Endodermal cell (in vitro differentiated cells): ENCODE results near the gene IPO11. TPM values are rescaled to one million over a fixed set of nuclear protein-coding genes. Genes with fewer than 3 reads are reported as not detected.
"Not testable (repeated sequence)": the region's sequence is repeated elsewhere in the genome, so short reads cannot be mapped to it uniquely, and the experiment has no call there.

Experiments
- DNase-seq: peaks from one replicate; pipeline ENCODE4 v3.0.0-alpha.2; 2017
- H3K27ac ChIP-seq: 2 replicates; pipeline ENCODE4 v1.5.1; 2013; ENCODE audit warnings: mild to moderate bottlenecking, low read depth, low read length, moderate library complexity
- H3K27me3 ChIP-seq: 2 replicates; pipeline ENCODE4 v1.6.1; 2013; ENCODE audit warnings: mild to moderate bottlenecking, low read length, moderate library complexity; ENCODE audit not compliant: insufficient read depth, control insufficient read depth, poor library complexity, severe bottlenecking
- H3K36me3 ChIP-seq: 2 replicates; pipeline ENCODE4 v1.7.0; 2013; ENCODE audit warnings: mild to moderate bottlenecking, low read length, moderate library complexity; ENCODE audit not compliant: control insufficient read depth, insufficient read depth
- H3K4me1 ChIP-seq: one replicate; pipeline ENCODE4 v1.7.0; 2013; ENCODE audit warnings: low read length; ENCODE audit not compliant: control insufficient read depth, insufficient read depth
- H3K4me3 ChIP-seq: 2 replicates; pipeline ENCODE4 v1.5.1; 2013; ENCODE audit warnings: mild to moderate bottlenecking, low read length, moderate library complexity
- H3K9ac ChIP-seq: 2 replicates; pipeline ENCODE4 v1.6.1; 2013; ENCODE audit warnings: mild to moderate bottlenecking, low read length, moderate library complexity; ENCODE audit not compliant: poor library complexity, severe bottlenecking; ENCODE audit errors: extremely low read depth
- H3K9me3 ChIP-seq: 2 replicates; pipeline ENCODE4 v1.6.1; 2013; ENCODE audit warnings: mild to moderate bottlenecking, low read length, moderate library complexity; ENCODE audit not compliant: control insufficient read depth
- H3K27ac Mint-ChIP-seq: 2 replicates; pipeline ENCODE4 v1.8.0; 2020; ENCODE audit warnings: mixed read lengths
- H3K27me3 Mint-ChIP-seq: 2 replicates; pipeline ENCODE4 v1.8.0; 2021; ENCODE audit warnings: mild to moderate bottlenecking, mixed read lengths; ENCODE audit not compliant: insufficient read depth
- H3K36me3 Mint-ChIP-seq: 2 replicates; pipeline ENCODE4 v1.8.0; 2020; ENCODE audit warnings: low read depth, mixed read lengths
- H3K4me1 Mint-ChIP-seq: 2 replicates; pipeline ENCODE4 v1.8.0; 2020; ENCODE audit warnings: mixed read lengths
- H3K4me3 Mint-ChIP-seq: 2 replicates; pipeline ENCODE4 v1.8.0; 2020; ENCODE audit warnings: mild to moderate bottlenecking, moderate library complexity, mixed read lengths
- H3K9me3 Mint-ChIP-seq: 2 replicates; pipeline ENCODE4 v1.8.0; 2020; ENCODE audit warnings: mild to moderate bottlenecking, mixed read lengths
- WGBS, 2 experiments: methylation state at CpG; one replicate each; pipeline versions ENCODE4 v1.1.5 to v1.1.7; 2013; ENCODE audit warnings: missing lambda C conversion rate in 2 of 2, mixed read lengths in 1 of 2; ENCODE audit not compliant: insufficient coverage in 1 of 2, insufficient read length in 1 of 2; 5-methylcytosine and 5-hydroxymethylcytosine counted together
- total RNA-seq, 2 donors: library from RNA; stranded (reverse); fragmentation: NEBNext Ultra II Directional in 1 of 2; extraction: Animal tissue kit (Norgen Biotek cat#: 25700) in 1 of 2; gene quantifications; 2 replicates in 1 of 2; 3 replicates in 1 of 2; pipeline ENCODE4 v1.2.1, GENCODE V29; 2021
- TF ChIP-seq, protein P1 (sequence below): fragments of 200-600 bp; sonication (generic); conservative IDR thresholded peaks from 2 replicates; pipeline ENCODE4 v1.5.0; 2021; ENCODE audit warnings: antibody characterized with exemption, mild to moderate bottlenecking

IPO11 gene
- total RNA-seq, 2 donors from 2014 or later: 51.6 to 55.8 TPM

DNA sequence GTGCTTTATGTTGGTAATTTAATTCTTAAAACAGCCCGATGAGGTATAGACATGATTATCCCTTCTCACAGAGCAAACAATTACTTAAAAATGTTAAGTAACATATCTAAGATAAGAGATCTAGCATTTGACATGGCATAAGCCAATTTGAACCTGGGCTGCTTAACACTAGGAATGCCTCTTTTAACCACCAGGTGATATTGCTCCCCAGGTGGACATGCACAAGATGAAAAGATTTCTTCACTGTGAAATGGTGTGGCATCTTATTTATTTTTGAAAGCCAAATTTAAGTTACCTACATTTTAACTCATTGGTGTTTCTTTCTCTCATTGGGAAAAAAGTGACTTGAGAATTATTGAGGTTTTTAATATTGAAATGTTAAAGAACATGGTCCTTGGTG is 150.3 kb downstream of the IPO11 start:
- Mint-ChIP-seq H3K4me1 (peaks cover 6% of the 10 kb centered on the region), H3K36me3 (peaks cover 41% of the 10 kb centered on the region), H3K4me3 (no peak overlapping the region), H3K27ac (no peak overlapping the region), H3K27me3 (no peaks in the 10 kb centered on the region), H3K9me3 (peaks cover 23% of the 10 kb centered on the region)
- TF ChIP-seq, protein P1, sequence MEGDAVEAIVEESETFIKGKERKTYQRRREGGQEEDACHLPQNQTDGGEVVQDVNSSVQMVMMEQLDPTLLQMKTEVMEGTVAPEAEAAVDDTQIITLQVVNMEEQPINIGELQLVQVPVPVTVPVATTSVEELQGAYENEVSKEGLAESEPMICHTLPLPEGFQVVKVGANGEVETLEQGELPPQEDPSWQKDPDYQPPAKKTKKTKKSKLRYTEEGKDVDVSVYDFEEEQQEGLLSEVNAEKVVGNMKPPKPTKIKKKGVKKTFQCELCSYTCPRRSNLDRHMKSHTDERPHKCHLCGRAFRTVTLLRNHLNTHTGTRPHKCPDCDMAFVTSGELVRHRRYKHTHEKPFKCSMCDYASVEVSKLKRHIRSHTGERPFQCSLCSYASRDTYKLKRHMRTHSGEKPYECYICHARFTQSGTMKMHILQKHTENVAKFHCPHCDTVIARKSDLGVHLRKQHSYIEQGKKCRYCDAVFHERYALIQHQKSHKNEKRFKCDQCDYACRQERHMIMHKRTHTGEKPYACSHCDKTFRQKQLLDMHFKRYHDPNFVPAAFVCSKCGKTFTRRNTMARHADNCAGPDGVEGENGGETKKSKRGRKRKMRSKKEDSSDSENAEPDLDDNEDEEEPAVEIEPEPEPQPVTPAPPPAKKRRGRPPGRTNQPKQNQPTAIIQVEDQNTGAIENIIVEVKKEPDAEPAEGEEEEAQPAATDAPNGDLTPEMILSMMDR: peak; percentile 60
- Histone ChIP-seq H3K4me3 (no peak overlapping the region), H3K9me3 (peaks cover 23% of the 10 kb centered on the region), H3K9ac (no peak overlapping the region), H3K4me1 (peaks cover 3% of the 10 kb centered on the region), H3K27me3 (no peaks in the 10 kb centered on the region), H3K27ac (no peak overlapping the region), H3K36me3 (peaks cover 36% of the 10 kb centered on the region)
- no peak for DNase-seq
- no CpG with 5 or more reads among the region's 1 CpG for WGBS, 2 experiments

DNA sequence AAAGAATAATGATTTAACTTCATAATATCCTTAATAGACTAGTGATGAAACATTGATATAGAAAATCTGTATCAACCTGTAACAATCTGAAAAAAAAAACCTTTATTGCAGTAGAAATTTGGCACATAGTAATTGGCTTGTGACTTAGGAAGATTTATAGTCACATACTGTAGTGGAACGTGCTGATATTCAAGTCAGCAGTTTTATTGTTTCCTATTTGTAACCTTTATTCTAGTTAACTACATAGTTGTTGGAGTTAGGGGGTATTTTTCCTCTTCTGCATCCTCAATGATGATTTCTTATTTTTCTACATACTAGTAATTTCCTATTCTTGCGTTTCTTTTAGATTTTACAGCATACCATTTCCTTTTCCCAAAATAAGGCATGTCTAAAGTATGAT is 151.5 kb downstream of the IPO11 start:
- H3K36me3 ChIP-seq: peaks cover 33% of the 10 kb centered on the region
- Mint-ChIP-seq H3K9me3 (peaks cover 30% of the 10 kb centered on the region), H3K4me1 (peaks cover 10% of the 10 kb centered on the region), H3K4me3 (no peak overlapping the region), H3K27me3 (no peaks in the 10 kb centered on the region), H3K36me3 (peaks cover 48% of the 10 kb centered on the region), H3K27ac (no peak overlapping the region)
- no peaks in the 10 kb centered on the region for H3K27me3 ChIP-seq
- no peak overlapping the region for H3K9ac ChIP-seq
- 100% methylated on average over 1 of the region's 2 CpGs; no CpG with 5 or more reads in 1 of the 2 experiments for WGBS, 2 experiments
- no peak for DNase-seq
- no peak overlapping the region for H3K27ac ChIP-seq
- peaks cover 27% of the 10 kb centered on the region for H3K9me3 ChIP-seq
- H3K4me3 ChIP-seq: no peak overlapping the region
- H3K4me1 ChIP-seq: peaks cover 3% of the 10 kb centered on the region
- TF ChIP-seq, protein P1: no peak

DNA sequence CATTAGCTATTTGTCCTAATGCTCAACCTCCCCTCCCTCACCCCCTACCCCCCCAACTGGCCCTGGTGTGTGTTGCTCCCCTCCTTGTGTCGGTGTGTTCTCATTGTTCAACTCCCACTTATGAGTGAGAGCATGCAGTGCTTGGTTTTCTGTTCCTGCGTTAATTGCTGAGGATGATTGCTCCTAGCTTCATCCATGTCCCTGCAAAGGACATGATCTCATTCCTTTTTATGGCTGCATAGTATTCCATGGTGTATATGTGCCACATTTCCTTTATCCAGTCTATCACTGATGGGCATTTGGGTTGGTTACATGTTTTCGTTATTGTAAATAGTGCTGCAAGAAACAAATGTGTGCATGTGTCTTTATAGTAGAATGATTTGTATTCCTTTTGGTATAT is 153.2 kb downstream of the IPO11 start:
- 44 to 63% methylated on average over 2 to 3 of the region's 3 CpGs for WGBS, 2 experiments
- peaks cover 30% of the 10 kb centered on the region for H3K9me3 Mint-ChIP-seq
- H3K4me3 ChIP-seq: peak overlapping the region; percentile 41
- H3K27ac ChIP-seq, H3K27ac Mint-ChIP-seq, H3K9ac ChIP-seq, H3K4me1 ChIP-seq, H3K27me3 ChIP-seq, DNase-seq, H3K4me3 Mint-ChIP-seq, H3K27me3 Mint-ChIP-seq: not testable (repeated sequence)
- peaks cover 43% of the 10 kb centered on the region for H3K36me3 Mint-ChIP-seq
- peaks cover 13% of the 10 kb centered on the region for H3K4me1 Mint-ChIP-seq
- H3K9me3 ChIP-seq: peaks cover 27% of the 10 kb centered on the region
- H3K36me3 ChIP-seq: peaks cover 27% of the 10 kb centered on the region

DNA sequence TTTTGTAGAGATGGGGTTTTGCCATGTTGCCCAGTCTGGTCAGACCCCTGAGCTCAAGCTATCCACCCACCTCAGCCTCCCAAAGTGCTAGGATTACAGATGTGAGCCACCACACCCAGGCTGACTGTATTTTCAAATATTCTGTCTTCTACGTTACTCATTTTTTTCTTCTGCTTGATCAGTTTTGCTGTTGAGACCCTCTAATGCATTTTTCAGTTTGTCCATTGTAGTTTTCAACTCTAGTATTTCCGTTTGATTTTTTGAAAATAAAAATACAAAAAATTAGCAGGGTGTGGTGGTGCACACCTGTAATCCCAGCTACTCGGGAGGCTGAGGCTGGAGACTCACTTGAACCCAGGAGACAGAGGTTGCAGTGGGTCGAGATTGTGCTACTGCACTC is 155.6 kb downstream of the IPO11 start:
- Histone ChIP-seq H3K9me3 (peaks cover 27% of the 10 kb centered on the region), H3K27me3 (no peaks in the 10 kb centered on the region), H3K36me3 (peaks cover 21% of the 10 kb centered on the region), H3K27ac (no peak overlapping the region), H3K4me3 (no peak overlapping the region), H3K9ac (no peak overlapping the region), H3K4me1 (no peaks in the 10 kb centered on the region)
- WGBS, 2 experiments: 97 to 100% methylated on average over 2 to 4 of the region's 4 CpGs
- no peaks in the 10 kb centered on the region for H3K27me3 Mint-ChIP-seq
- no peak overlapping the region for H3K4me3 Mint-ChIP-seq
- H3K27ac Mint-ChIP-seq: no peak overlapping the region
- H3K4me1 Mint-ChIP-seq: peaks cover 8% of the 10 kb centered on the region
- peaks cover 30% of the 10 kb centered on the region for H3K9me3 Mint-ChIP-seq
- TF ChIP-seq, protein P1: no peak
- H3K36me3 Mint-ChIP-seq: peaks cover 37% of the 10 kb centered on the region
- DNase-seq: no peak
